C4-2B (cell line): ENCODE measurements around the gene STAP2.

Source experiments
- H3K27ac ChIP-seq: fragments of 450-650 bp; 2 replicates; pipeline ENCODE4 v1.5.1; 2017
- CTCF ChIP-seq: fragments of 450-650 bp; conservative IDR thresholded peaks from 2 replicates; pipeline ENCODE4 v1.5.1; 2017; ENCODE audit warnings: mild to moderate bottlenecking
- ZFX ChIP-seq: fragments of 450-650 bp; IDR thresholded peaks from 2 replicates; pipeline ENCODE4 v1.6.1; 2017

STAP2 gene

GRCh38 chr19:4284974-4285373 is 53.7 kb downstream of the STAP2 start:
- no peak overlapping the region for H3K27ac ChIP-seq
- no peak for TF ChIP-seq CTCF
- no peak for TF ChIP-seq ZFX

GRCh38 chr19:4284176-4284958 is 54.3 kb downstream of the STAP2 start:
- no peak overlapping the region for H3K27ac ChIP-seq
- no peak for TF ChIP-seq CTCF
- no peak for TF ChIP-seq ZFX

- no peak for TF ChIP-seq CTCF
- no peak for TF ChIP-seq ZFX
- no peak overlapping the region for H3K27ac ChIP-seq
Observed at GRCh38 chr19:4279530-4280422, 58.9 kb downstream of the STAP2 start.

GRCh38 chr19:4279267-4279529 is 59.4 kb downstream of the STAP2 start:
- no peak for TF ChIP-seq CTCF
- no peak for TF ChIP-seq ZFX
- no peak overlapping the region for H3K27ac ChIP-seq

GRCh38 chr19:4278419-4279266 is 60.0 kb downstream of the STAP2 start, which contains the start of gene SHD:
SHD (plus strand) TSS chr19:4279266; CDS start chr19:4280064, 798 bp downstream.
- TF ChIP-seq ZFX = no peak
- no peak for TF ChIP-seq CTCF
- H3K27ac ChIP-seq = no peak within 1 kb of the TSS

- H3K27ac ChIP-seq = no peak overlapping the region
- TF ChIP-seq ZFX = no peak
- TF ChIP-seq CTCF = no peak
Observed at GRCh38 chr19:4278010-4278409, 60.6 kb downstream of the STAP2 start.
